ENCODE data around the gene CDC27. TPM values are rescaled to one million over a fixed set of nuclear protein-coding genes. Genes with fewer than 3 reads are reported as not detected.
"Not testable (repeated sequence)": the region's sequence is repeated elsewhere in the genome, so short reads cannot be mapped to it uniquely, and the experiment has no call there.

CDC27 gene
- polyA plus RNA-seq, 1 donor (not counting 4 experiments of a cell fraction or from before 2014, with no cell fraction given), result 95.6 TPM

DNA sequence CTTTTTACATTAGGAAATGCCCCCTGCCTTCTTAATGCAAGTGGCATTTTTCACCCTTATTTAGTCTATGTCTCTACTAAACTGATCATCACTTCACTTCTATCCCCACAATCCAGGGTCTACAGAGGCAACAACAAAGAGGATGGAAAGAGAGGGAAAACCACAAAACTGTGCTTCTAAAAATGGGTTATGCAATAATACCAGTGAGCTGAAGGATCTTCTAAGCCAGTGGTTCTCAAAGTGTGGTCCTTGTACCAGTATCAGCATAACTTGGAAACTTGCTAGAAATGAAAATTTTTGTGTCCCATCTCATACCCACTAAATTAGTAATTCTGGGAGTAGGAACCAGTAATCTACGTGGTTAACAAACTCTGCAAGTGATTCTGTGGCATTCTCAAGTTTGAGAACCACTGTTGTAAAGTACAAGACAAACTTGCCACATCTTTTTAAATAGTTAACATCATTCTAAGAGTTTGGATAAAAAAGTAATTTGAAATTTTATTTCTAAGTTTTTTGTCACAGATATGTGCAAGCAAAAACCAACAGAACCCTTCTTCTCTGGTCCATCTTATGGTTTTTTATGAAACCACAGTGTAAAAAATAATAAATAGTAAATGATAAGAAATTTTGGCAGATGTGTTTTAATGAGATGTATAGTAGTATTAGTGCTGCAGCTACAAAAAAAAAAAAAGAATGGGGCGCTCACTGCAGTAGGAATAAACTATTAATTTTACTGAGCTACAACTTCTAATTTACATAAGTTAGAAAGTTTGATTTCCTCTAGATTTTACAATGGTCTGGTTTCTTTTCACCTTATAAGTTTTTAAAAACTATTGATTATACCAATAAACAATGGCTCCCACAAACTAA is 16.2 kb downstream of the CDC27 start:
- no peak for TF ChIP-seq EZH2 (IDR thresholded peaks at IDR 0.05; ENCODE audit: low read length)
- TF ChIP-seq, protein P1, sequence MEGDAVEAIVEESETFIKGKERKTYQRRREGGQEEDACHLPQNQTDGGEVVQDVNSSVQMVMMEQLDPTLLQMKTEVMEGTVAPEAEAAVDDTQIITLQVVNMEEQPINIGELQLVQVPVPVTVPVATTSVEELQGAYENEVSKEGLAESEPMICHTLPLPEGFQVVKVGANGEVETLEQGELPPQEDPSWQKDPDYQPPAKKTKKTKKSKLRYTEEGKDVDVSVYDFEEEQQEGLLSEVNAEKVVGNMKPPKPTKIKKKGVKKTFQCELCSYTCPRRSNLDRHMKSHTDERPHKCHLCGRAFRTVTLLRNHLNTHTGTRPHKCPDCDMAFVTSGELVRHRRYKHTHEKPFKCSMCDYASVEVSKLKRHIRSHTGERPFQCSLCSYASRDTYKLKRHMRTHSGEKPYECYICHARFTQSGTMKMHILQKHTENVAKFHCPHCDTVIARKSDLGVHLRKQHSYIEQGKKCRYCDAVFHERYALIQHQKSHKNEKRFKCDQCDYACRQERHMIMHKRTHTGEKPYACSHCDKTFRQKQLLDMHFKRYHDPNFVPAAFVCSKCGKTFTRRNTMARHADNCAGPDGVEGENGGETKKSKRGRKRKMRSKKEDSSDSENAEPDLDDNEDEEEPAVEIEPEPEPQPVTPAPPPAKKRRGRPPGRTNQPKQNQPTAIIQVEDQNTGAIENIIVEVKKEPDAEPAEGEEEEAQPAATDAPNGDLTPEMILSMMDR (optimal IDR thresholded peaks at IDR 0.05 in 1 of 3, IDR thresholded peaks at IDR 0.05 in 1 of 3, conservative IDR thresholded peaks at IDR 0.05 in 1 of 3; ENCODE audit: extremely low read depth in 1 of 3, insufficient read depth in 2 of 3, low read length in 3 of 3), result no peak
- H3K79me2 ChIP-seq (ENCODE audit: control insufficient read depth, insufficient read depth, low read length), result peaks cover 72% of the 10 kb centered on the region
- H3K27me3 ChIP-seq (ENCODE audit: control insufficient read depth, extremely low read depth, insufficient read depth, low read length), result no peaks in the 10 kb centered on the region
- DNase-seq (ENCODE audit: low read depth, low spot score), result no peak
- no peak overlapping the region for H3K9ac ChIP-seq (ENCODE audit: control insufficient read depth, extremely low read depth, insufficient read depth, low read length)
- no peak overlapping the region for H3K4me3 ChIP-seq (ENCODE audit: control insufficient read depth in 2 of 3, extremely low read depth in 1 of 3, insufficient read depth in 2 of 3, low read depth in 1 of 3, low read length in 3 of 3)
- no peak overlapping the region for H3K4me2 ChIP-seq (ENCODE audit: control insufficient read depth, extremely low read depth, insufficient read depth, low read depth, low read length)
- peaks cover 9% of the 10 kb centered on the region for H3K4me1 ChIP-seq (ENCODE audit: control insufficient read depth, extremely low read depth, insufficient read depth, low read length)
- H3K27ac ChIP-seq (ENCODE audit: control insufficient read depth, insufficient read depth, low read length), result no peak overlapping the region
- no peaks in the 10 kb centered on the region for H3K9me1 ChIP-seq (ENCODE audit: control insufficient read depth, extremely low read depth, insufficient read depth, low read length)
- H4K20me1 ChIP-seq (ENCODE audit: control insufficient read depth, extremely low read depth, insufficient read depth, low read length), result no peaks in the 10 kb centered on the region
- FAIRE-seq, result no peak
- dilution Hi-C loops (cut with MboI; ENCODE audit: extremely low pct_ligation_motif_present, low sequenced_read_pairs), result no loop called here
- no peaks in the 10 kb centered on the region for H3K9me3 ChIP-seq (ENCODE audit: control insufficient read depth, low read depth, low read length)
- peaks cover 6 to 19% of the 10 kb centered on the region in 2 experiments for H3K36me3 ChIP-seq (ENCODE audit: control insufficient read depth in 2 of 2, extremely low read depth in 1 of 2, insufficient read depth in 2 of 2, low read length in 2 of 2)
- H2AFZ ChIP-seq (ENCODE audit: control insufficient read depth, low read length), result no peak overlapping the region

DNA sequence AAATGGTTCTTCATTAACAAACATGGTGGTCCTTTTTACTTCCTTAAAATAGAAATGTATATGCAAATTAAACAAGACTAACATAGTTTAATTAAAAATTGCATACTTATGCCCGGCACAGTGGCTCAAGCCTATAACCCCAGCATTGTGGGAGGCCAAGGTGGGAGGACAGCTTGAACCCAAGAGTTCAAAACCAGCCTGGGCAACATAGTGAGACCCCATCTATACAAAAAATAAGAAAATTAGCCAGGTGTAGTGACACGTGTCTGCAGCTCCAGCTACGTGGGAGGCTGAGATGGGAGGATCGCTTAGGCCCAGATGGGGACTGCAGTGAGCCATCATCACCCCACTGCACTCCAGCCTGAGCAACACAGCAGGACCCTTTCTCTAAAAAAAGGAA is 18.4 kb downstream of the CDC27 start:
- H3K4me1 ChIP-seq (ENCODE audit: control insufficient read depth, extremely low read depth, insufficient read depth, low read length), result peaks cover 9% of the 10 kb centered on the region
- H3K4me3 ChIP-seq (ENCODE audit: control insufficient read depth in 2 of 3, extremely low read depth in 1 of 3, insufficient read depth in 2 of 3, low read depth in 1 of 3, low read length in 3 of 3), result no peak overlapping the region
- H2AFZ ChIP-seq (ENCODE audit: control insufficient read depth, low read length), result no peak overlapping the region
- H3K27me3 ChIP-seq (ENCODE audit: control insufficient read depth, extremely low read depth, insufficient read depth, low read length), result no peaks in the 10 kb centered on the region
- no peak overlapping the region for H3K9ac ChIP-seq (ENCODE audit: control insufficient read depth, extremely low read depth, insufficient read depth, low read length)
- H4K20me1 ChIP-seq (ENCODE audit: control insufficient read depth, extremely low read depth, insufficient read depth, low read length), result no peaks in the 10 kb centered on the region
- DNase-seq (ENCODE audit: low read depth, low spot score), result no peak
- H3K79me2 ChIP-seq (ENCODE audit: control insufficient read depth, insufficient read depth, low read length), result peaks cover 50% of the 10 kb centered on the region
- dilution Hi-C loops (cut with MboI; ENCODE audit: extremely low pct_ligation_motif_present, low sequenced_read_pairs), result no loop called here
- H3K9me3 ChIP-seq (ENCODE audit: control insufficient read depth, low read depth, low read length), result no peaks in the 10 kb centered on the region
- no peak overlapping the region for H3K27ac ChIP-seq (ENCODE audit: control insufficient read depth, insufficient read depth, low read length)
- TF ChIP-seq, protein P1 (optimal IDR thresholded peaks at IDR 0.05 in 1 of 3, IDR thresholded peaks at IDR 0.05 in 1 of 3, conservative IDR thresholded peaks at IDR 0.05 in 1 of 3; ENCODE audit: extremely low read depth in 1 of 3, insufficient read depth in 2 of 3, low read length in 3 of 3), result no peak
- TF ChIP-seq EZH2 (IDR thresholded peaks at IDR 0.05; ENCODE audit: low read length), result no peak
- peaks cover 2 to 13% of the 10 kb centered on the region in 2 experiments for H3K36me3 ChIP-seq (ENCODE audit: control insufficient read depth in 2 of 2, extremely low read depth in 1 of 2, insufficient read depth in 2 of 2, low read length in 2 of 2)
- no peaks in the 10 kb centered on the region for H3K9me1 ChIP-seq (ENCODE audit: control insufficient read depth, extremely low read depth, insufficient read depth, low read length)
- FAIRE-seq, result no peak
- H3K4me2 ChIP-seq (ENCODE audit: control insufficient read depth, extremely low read depth, insufficient read depth, low read depth, low read length), result no peak overlapping the region

DNA sequence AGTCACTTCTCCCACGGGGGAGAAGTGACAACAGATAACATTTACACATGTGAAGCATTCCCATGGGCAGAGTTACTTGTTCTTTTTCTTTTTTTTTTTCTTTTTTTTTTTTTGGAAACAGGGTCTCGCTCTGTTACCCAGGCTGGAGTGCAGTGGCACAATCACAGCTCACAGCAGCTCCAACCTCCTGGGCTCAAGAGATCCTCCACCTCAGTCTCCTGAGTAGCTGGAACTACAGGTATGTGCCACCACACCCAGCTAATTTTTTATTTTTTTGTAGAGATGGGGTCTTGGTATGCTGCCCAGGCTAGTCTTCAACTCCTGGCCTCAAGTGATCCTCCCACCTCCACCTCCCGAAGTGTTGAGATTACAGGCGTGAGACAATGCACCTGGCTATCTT is 20.2 kb downstream of the CDC27 start:
- not testable (repeated sequence) for H4K20me1 ChIP-seq (ENCODE audit: control insufficient read depth, extremely low read depth, insufficient read depth, low read length); H3K27ac ChIP-seq (ENCODE audit: control insufficient read depth, insufficient read depth, low read length)

More for the DNA sequence above, 20.2 kb downstream of the CDC27 start:
- H3K4me2 ChIP-seq (ENCODE audit: control insufficient read depth, extremely low read depth, insufficient read depth, low read depth, low read length); H3K4me1 ChIP-seq (ENCODE audit: control insufficient read depth, extremely low read depth, insufficient read depth, low read length); H3K9me3 ChIP-seq (ENCODE audit: control insufficient read depth, low read depth, low read length); H2AFZ ChIP-seq (ENCODE audit: control insufficient read depth, low read length); DNase-seq (ENCODE audit: low read depth, low spot score); H3K27me3 ChIP-seq (ENCODE audit: control insufficient read depth, extremely low read depth, insufficient read depth, low read length); FAIRE-seq; H3K4me3 ChIP-seq (ENCODE audit: control insufficient read depth in 2 of 3, extremely low read depth in 1 of 3, insufficient read depth in 2 of 3, low read depth in 1 of 3, low read length in 3 of 3); H3K9me1 ChIP-seq (ENCODE audit: control insufficient read depth, extremely low read depth, insufficient read depth, low read length); H3K9ac ChIP-seq (ENCODE audit: control insufficient read depth, extremely low read depth, insufficient read depth, low read length); dilution Hi-C loops (cut with MboI; ENCODE audit: extremely low pct_ligation_motif_present, low sequenced_read_pairs): not testable (repeated sequence)
- Histone ChIP-seq H3K36me3 (ENCODE audit: control insufficient read depth in 2 of 2, extremely low read depth in 1 of 2, insufficient read depth in 2 of 2, low read length in 2 of 2) (peaks cover 2 to 13% of the 10 kb centered on the region in 2 experiments), H3K79me2 (ENCODE audit: control insufficient read depth, insufficient read depth, low read length) (peaks cover 37% of the 10 kb centered on the region)

Data from keratinocyte (primary cell).